LoVo (cell line): ENCODE measurements around the gene NXT1.

Experiments
- DNase-seq: peaks from one replicate; pipeline ENCODE4 v3.0.0-alpha.2; 2016; ENCODE audit warnings: low spot score

The NXT1 gene

DNA sequence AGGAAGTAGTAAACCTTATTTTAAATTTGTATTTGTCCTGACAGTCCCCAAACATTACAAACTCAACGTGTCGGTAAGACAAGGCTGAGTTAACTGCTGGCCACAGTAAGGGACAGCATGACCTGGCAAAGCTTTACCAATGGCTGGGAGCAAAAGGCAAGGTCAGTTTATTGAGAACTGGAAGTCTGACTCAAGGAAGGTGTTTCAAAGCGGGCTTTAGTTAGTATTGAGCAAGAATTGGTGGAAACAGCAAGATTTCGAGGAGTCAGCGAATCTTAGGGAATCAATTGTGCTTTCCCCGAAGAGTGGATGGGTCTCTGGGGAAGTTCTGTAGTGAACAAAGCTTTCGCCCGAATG lies 10.5 kb downstream of the NXT1 start:
- DNase-seq = no peak

GRCh38 chr20:23361476-23362391 lies 11.1 kb downstream of the NXT1 start, which contains the start of gene GZF1:
GZF1 (plus strand) TSS chr20:23362182; CDS start chr20:23364384, 2,202 bp downstream.
- peak; percentile 97 for DNase-seq

DNA sequence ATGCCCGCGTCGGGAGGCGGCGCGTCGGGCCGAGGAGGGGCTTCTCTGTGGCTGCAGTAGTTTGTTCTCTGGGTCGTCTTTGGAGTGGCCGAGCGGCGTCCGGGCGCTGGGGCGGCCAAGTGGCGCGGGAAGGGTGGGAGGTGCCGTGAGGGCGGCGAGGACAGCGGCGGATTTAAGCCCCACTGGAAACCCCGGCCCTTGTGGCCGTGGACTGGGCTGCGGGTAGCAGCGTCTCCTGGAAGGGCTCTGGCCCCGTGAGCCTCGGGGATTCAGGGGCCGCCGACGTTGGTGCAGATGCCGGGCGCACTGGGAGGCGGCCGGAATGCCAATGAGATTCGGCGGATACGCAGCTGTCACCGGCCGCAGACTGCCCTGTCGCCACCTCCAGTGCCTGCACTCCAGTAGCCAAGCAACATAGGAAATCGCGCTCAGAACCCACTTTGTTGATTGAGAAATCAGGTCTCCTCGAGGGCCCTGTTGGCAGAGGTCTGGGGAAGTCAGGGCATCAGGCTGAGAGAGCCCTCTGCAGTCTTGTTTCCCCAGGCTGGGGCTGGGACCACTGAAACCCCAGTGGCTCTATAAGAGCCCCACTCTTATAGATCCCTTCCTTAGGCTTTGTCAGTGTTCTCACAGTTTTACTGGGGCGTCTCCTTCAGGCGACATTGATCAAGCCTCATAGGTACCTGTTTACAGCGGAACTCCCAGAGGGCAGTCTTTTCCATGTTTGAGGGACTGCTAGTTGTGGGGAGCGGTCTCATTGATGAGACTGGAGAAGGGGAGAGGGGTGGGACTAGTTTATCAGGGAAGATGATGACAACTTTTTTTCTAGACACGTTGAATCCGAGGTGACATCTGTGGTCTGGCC lies 12.0 kb downstream of the NXT1 start:
- no peak for DNase-seq

- DNase-seq = no peak
Measured at GRCh38 chr20:23363257-23363649, 12.7 kb downstream of the NXT1 start.

DNA sequence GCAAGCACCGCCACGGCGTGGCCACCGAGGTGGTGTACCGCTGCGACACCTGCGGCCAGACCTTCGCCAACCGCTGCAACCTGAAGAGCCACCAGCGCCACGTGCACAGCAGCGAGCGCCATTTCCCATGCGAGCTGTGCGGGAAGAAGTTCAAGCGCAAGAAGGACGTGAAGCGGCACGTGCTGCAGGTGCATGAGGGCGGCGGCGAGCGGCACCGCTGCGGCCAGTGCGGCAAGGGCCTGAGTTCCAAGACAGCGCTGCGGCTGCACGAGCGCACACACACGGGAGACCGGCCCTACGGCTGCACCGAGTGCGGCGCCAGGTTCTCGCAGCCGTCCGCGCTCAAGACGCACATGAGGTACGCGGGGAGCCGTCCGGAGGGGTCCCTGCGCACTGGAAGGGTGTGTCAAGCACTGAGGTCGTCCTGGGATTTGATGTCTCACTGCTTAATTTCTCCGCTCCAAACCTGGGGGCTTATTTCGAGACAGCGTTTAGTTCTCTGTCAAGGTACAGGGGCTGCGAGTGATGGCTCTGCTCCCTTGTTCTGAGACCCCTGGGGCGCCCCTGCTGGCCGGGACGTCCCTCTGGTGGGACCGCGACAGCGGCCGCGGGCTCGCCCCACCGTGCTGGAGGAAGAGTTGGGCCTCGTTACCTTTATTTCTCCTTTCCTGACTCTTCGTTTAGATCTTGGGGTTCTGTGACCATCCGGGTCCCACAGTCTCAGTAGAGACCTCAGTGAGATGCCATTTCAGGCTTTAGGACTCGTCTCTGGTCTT lies 15.0 kb downstream of the NXT1 start:
- DNase-seq = no peak

- no peak for DNase-seq
Measured at GRCh38 chr20:23366384-23366783, 15.8 kb downstream of the NXT1 start.

GRCh38 chr20:23367770-23368169 lies 17.2 kb downstream of the NXT1 start:
- DNase-seq = no peak

DNA sequence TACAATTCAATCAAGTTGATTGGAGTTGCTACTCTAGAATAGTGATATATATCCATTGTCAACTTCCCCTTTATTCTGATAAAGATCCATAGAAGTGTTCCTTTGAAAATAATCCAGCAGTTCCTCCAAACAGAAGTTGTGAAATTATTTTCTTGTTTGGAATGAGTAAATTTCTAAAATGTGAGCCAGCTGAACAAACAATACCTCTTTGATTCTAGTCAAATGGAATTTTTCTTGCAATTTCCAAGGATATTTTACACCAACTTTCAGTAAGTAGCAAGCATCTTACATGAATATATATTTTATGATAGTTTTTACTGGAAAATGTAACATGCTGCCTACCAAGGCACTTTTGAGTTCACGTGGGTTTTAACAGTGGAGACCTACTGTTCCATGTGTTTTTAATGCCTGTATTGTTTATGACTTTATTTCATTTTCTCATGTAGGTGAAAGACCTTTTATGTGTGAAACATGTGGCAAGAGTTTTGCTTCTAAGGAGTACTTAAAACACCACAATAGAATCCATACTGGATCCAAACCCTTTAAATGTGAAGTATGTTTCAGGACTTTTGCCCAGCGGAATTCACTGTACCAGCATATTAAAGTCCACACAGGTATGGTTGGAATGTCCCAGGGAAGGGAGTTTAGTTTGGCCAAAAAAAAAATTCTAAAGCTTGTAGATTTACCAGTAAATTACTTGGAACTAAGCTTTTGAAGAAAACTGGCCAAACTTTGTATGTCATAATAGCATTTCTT lies 17.9 kb downstream of the NXT1 start:
- DNase-seq = no peak

- no peak for DNase-seq
Measured at GRCh38 chr20:23369072-23369823, 18.7 kb downstream of the NXT1 start.

GRCh38 chr20:23370274-23370673 lies 19.7 kb downstream of the NXT1 start:
- no peak for DNase-seq

DNA sequence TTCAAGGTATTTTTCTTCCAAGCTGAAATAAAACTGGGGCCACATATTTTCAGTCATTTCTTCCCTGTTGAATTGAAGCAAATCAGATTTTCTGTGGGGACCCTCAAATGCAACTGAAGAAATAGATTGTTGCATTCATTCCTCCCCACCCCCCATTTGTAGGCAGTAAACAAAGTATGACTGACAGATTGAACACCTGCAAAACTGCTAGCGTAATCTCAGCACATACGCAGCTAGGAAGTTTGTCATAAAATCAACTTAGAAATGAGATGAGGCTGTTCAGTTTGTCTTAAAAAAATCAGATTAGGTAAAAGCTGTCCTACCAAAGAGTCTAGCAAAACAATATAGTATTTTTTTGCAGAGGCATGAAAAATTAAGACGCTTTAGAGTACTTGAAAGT lies 20.3 kb downstream of the NXT1 start:
- no peak for DNase-seq

DNA sequence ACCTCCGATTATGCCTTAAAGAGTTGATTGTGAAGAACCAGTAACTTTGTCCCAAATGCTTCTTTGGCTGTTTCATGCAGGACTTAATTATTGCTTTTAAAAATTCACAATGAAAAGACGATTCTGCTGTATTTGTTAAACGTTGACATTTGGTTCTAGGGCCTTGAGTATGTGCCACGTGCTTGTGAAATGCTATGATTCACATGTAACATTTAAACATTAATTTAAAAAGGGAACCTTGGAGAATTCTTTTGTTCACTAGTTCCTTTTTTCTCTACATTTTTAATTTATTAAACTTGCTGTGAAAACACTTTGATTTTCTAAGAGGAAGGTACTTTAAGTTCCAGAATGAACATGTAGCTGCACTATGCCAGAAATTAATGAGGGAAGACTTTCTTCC lies 20.9 kb downstream of the NXT1 start:
- DNase-seq = no peak

DNA sequence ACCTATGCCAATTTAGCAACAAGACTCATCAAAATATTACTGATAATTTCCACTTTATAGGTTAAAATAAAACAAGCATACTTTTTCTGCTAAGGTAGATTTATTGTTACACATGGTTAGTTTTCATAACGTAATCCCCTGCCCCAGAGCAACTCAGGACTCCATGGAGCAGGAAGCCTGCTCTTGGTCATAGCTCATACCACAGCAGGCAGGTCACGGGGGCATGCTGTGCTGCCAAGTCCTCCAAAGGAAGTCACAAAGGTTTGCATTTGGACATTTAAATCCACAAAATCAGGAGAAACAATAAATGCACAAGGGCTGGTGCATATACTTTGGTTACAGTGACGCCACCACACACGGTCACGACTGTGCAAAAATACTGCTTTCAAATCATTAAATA lies 23.9 kb downstream of the NXT1 start:
- no peak for DNase-seq

GRCh38 chr20:23375827-23376226 lies 25.2 kb downstream of the NXT1 start:
- no peak for DNase-seq

GRCh38 chr20:23379772-23380171 lies 29.2 kb downstream of the NXT1 start:
- no peak for DNase-seq

DNA sequence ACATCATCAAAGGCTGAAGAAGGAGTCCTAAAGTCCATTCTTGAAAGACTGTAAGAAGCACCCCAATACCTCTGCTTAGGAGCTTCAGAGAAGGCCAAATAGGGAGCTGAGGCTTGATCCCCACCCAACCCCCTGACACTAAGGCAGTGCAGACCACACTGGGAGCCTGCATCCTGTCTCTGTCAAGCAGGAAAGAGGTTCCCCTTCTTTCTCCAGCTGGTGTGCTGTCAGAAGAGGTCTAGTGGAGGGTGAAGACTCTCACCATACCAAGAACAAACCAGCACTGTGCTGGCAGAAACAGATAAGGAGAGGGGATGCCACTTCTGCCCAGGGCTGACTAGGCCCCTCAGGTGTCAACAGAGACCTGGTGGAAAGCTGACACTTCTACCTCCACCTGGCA lies 31.3 kb downstream of the NXT1 start:
- no peak for DNase-seq

DNA sequence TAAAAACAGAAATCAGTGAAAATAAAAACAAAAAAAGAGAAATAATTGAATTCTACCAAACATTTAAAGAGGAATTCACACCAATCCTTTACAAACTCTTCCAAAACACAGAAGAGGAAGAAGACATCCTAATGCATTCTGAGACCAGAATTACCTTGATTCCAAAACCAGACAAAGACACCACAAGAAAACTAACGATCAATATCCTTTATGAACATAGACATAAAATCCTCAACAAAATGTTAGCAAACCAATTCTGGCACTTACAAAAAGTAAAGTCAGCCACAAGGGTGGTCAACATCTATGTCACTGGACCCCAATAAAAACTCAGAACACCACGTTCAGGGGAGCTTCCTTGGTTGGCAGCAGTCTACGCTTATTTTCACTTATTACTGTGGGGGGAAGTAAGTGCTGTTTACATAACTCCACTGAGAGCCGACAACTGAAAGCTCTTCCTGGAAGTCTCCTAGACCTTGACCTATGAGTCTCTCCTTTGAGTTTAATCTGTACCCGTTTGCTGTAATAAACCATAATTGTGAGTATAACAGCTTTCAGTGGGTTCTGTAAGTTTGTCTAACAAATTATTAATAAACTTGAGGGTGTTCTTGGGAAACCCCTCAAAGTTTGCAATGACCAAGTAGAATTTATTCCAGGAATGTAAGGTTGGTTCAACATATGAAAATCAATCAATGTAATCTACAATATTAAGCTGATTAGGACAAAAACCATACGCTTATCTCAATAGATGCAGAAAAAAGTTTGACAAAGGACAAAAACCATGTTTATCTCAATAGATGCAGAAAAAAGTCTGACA lies 35.9 kb downstream of the NXT1 start:
- no peak for DNase-seq

GRCh38 chr20:23387118-23387443 lies 36.5 kb downstream of the NXT1 start:
- no peak for DNase-seq

DNA sequence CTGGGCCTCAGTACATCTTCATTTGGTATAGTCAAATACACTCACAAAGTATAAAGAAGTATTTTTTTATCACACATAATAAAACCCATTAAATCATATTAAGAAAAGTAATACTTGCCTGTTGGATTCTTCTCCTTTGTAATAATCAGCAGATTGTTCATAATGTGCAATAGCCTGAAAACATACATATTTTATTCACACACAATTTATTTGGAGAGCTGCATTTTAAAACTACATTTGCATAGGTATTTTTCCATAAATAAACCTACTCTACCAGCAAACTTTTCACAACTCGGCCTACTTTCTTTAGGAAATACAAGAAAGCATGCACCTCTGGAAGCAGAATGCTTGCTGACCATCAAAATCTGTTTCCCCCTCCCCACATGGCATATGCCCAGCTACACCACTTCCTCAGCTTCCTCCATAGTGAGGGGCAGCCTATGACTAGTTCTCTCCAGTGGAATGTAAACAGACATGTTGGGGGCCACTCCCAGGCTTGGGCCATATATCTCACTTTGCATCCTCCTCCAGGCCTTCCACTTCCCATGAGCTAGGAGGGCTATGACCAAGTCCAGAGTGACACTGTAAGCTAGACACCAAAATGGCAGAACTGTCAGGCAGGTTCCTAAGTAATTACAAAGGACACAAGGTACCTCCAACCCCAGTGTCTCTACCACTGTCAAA lies 39.6 kb downstream of the NXT1 start:
- no peak for DNase-seq
